PFSK-1 (cell line): ENCODE results near the gene SUMO2.

Experiments
- FOXP2 ChIP-seq: optimal IDR thresholded peaks from 2 replicates; pipeline ENCODE3; 2011; ENCODE audit warnings: borderline replicate concordance, control low read depth, inconsistent platforms; ENCODE audit not compliant: insufficient read depth; ENCODE audit errors: extremely low read length, extremely low read depth
- POLR2AphosphoS5 ChIP-seq: IDR thresholded peaks from 2 replicates; pipeline ENCODE4 v1.6.1; 2012; ENCODE audit warnings: low read depth, mild to moderate bottlenecking, control low read depth, low read length, moderate library complexity
- REST ChIP-seq, 2 experiments: IDR thresholded peaks; 2 replicates each; pipeline versions ENCODE4 v1.6.1 to v1.8.0; 2011 to 2012; ENCODE audit warnings: low read depth in 2 of 2, low read length in 2 of 2, control low read depth in 1 of 2, inconsistent platforms in 1 of 2, mild to moderate bottlenecking in 1 of 2, moderate library complexity in 1 of 2; ENCODE audit not compliant: insufficient read depth in 1 of 2
- SIN3A ChIP-seq: IDR thresholded peaks from 2 replicates; pipeline ENCODE4 v1.6.1; 2012; ENCODE audit warnings: mild to moderate bottlenecking, low read length, moderate library complexity, borderline replicate concordance; ENCODE audit not compliant: insufficient read depth
- TAF1 ChIP-seq: IDR thresholded peaks from 2 replicates; pipeline ENCODE4 v1.6.1; 2012; ENCODE audit warnings: low read length, control low read depth, borderline replicate concordance; ENCODE audit not compliant: insufficient read depth

SUMO2 gene

GRCh38 chr17:75129576-75129975, 53.2 kb downstream of the SUMO2 start:
- TF ChIP-seq TAF1 = no peak
- TF ChIP-seq SIN3A = no peak
- TF ChIP-seq POLR2AphosphoS5 = no peak
- no peak for TF ChIP-seq REST (IDR thresholded peaks at IDR 0.05; ENCODE audit: insufficient read depth in 1 of 2, low read depth in 2 of 2, low read length in 2 of 2)
- TF ChIP-seq FOXP2 = no peak

GRCh38 chr17:75128694-75129505, 53.9 kb downstream of the SUMO2 start:
- TF ChIP-seq TAF1 (no peak), FOXP2 (no peak), REST (IDR thresholded peaks at IDR 0.05; ENCODE audit: insufficient read depth in 1 of 2, low read depth in 2 of 2, low read length in 2 of 2) (no peak), SIN3A (no peak), POLR2AphosphoS5 (no peak)

GRCh38 chr17:75126954-75127353, 55.8 kb downstream of the SUMO2 start:
- TF ChIP-seq REST (IDR thresholded peaks at IDR 0.05; ENCODE audit: insufficient read depth in 1 of 2, low read depth in 2 of 2, low read length in 2 of 2) (no peak), TAF1 (no peak), FOXP2 (no peak), POLR2AphosphoS5 (no peak), SIN3A (no peak)

GRCh38 chr17:75125984-75126383, 56.8 kb downstream of the SUMO2 start:
- TF ChIP-seq FOXP2 (no peak), POLR2AphosphoS5 (no peak), TAF1 (no peak), SIN3A (no peak), REST (IDR thresholded peaks at IDR 0.05; ENCODE audit: insufficient read depth in 1 of 2, low read depth in 2 of 2, low read length in 2 of 2) (no peak)
